ENCODE results near the gene ZNF816. TPM values are rescaled to one million over a fixed set of nuclear protein-coding genes. Genes with fewer than 3 reads are reported as not detected.

Gene ZNF816
- total RNA-seq, result 6.9 TPM

DNA sequence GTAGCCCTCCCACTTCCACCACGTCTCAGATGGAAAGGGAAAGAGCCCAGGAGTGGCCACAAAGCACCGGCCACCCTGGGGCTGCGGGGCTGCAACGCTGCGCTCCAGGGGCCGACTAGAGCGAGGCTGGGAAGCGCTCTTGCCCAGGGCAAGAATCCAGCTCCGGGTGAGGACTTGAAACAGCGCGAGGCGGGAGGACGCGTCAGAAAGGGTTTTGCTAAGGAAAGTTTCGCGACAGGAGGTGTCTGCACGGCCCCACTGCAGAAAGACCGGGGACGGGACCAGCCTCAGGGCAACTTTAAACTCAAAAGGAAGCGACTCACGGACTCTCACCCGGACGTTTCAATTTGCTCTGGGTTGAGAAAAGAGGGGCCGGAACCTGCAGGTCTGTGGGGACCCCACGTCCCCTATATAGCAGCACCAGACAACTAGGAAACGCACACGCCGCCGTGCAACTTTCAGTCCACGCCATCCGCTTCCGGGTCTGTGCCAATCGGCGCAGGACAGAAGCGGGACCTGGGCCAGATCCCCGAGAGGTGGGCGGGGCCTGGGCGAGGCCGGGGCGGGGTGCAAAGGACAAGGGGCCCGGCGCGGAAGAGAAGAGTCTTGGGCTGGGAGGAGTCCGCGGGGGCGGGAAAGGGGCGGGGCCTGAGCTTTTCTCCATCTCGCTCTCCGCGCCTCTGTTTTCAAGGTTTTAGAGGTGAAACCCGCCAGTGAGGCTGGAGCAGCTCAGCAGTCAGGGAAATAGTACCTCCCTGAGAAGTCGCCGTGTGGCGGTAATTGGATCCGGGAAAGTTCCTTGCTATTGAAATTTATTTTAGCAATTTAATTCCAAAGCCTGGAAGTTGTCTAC is at the start of gene ZNF816:
Gene ZNF816, minus strand, starts transcription at position 488 of the 853 bp plus-strand sequence. CDS start 6,792 bp downstream, outside the sequence.

DNA sequence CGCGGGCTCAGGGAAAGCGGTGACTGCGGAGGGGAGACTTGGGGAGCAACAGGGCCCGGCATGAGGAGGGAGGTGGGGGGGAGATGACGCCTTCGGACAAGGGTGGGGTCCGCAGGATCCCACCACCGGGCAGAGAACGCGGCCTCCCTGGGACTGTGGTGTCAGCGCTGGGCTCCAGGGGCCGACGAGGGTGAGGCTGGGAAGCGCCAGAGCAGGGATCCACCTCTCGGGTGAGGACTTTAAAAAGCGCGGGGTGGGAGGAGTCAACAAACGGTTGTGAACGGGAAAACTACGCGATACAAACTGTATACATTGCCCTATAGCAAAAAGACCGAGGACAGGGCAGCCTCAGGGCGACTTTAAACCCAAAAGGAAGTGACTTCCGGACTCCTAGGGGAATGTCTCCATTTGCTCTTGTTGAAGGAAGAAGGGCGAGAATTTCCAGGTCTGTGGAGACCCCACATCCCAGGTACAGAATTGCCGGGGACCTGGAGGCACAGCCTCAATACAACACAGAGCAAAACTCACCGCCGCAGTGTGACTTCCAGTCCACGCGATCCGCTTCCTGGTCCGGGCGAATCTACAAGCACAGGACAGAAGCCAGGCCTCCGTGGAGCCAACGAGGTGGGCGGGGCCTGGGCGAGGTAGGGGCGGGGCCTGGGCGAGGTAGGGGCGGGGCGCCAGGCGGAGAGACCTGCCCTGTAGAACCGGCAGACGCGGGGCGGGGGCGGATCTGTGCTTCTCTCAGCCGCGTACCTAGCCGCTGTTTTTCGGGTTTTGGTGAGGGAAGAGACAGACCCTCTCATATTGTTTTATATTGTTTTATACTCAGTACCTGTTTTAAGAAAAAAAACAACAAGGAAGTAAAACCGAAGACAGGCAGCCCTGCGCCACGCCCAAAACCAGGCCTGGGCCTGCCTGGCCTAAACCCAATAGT is 39.6 kb downstream of the ZNF816 start, which contains the start of gene ZNF888:
Gene ZNF888, minus strand, starts transcription at position 588 of the 937 bp plus-strand sequence. CDS start 5,555 bp downstream, outside the sequence.

Other genes starting within 250 kb of the ZNF816 start
- 57.6 TPM for gene ZNF611, start 227.8 kb downstream of the ZNF816 start, total RNA-seq
- 1.9 TPM for gene ZNF600, start 176.1 kb downstream of the ZNF816 start, total RNA-seq
- gene ZNF28, start 141.2 kb downstream of the ZNF816 start, total RNA-seq, result 32.6 TPM
- 53.8 TPM for gene ZNF468, start 105.3 kb downstream of the ZNF816 start, total RNA-seq
- gene ZNF320, start 65.2 kb downstream of the ZNF816 start, total RNA-seq, result 38.2 TPM
- gene ZNF888, start 39.5 kb downstream of the ZNF816 start, total RNA-seq, result 5.0 TPM
- not detected for gene ERVV-1, start 51.0 kb upstream of the ZNF816 start, total RNA-seq
- not detected for gene ERVV-2, start 81.9 kb upstream of the ZNF816 start, total RNA-seq
- 62.3 TPM for gene ZNF160, start 140.5 kb upstream of the ZNF816 start, total RNA-seq
- gene ZNF415, start 170.0 kb upstream of the ZNF816 start, total RNA-seq, result 32.2 TPM
- gene ZNF347, start 196.2 kb upstream of the ZNF816 start, total RNA-seq, result 25.7 TPM
- 10.0 TPM for gene ZNF665, start 230.5 kb upstream of the ZNF816 start, total RNA-seq

All from parietal lobe (tissue), 1 donor.